WTC11 (cell line): ENCODE data around the gene DDX11. TPM values are rescaled to one million over a fixed set of nuclear protein-coding genes. Genes with fewer than 3 reads are reported as not detected.
"Not testable (repeated sequence)": the region's sequence is repeated elsewhere in the genome, so short reads cannot be mapped to it uniquely, and the experiment has no call there.

Source experiments
- ATAC-seq: fragments of 200-7000 bp; cut with Tn5 transposase; 2 replicates; pipeline ENCODE4 v1.10.0; 2021; ENCODE audit warnings: mild to moderate bottlenecking, moderate library complexity
- CTCF ChIA-PET: fragments of 300-600 bp; sonication (Branson Sonifier 250); formaldehyde crosslinking; loops from one replicate; lab custom pipeline; 2021; ENCODE audit warnings: antibody characterized with exemption; lab: Charles Lee
- POLR2A ChIA-PET: fragments of 350-600 bp; sonication (Branson Sonifier 250); formaldehyde crosslinking; loops from one replicate; lab custom pipeline; 2021; ENCODE audit warnings: antibody characterized with exemption; lab: Charles Lee
- DNase-seq: peaks from one replicate; pipeline ENCODE4 v3.0.0; 2021; ENCODE audit warnings: low spot score
- H3K27ac Mint-ChIP-seq: 2 replicates; pipeline ENCODE4 v1.8.0; 2021; ENCODE audit warnings: mixed read lengths
- H3K27me3 Mint-ChIP-seq: 2 replicates; pipeline ENCODE4 v1.8.0; 2021; ENCODE audit warnings: low read depth, mild to moderate bottlenecking, moderate library complexity, mixed read lengths
- H3K36me3 Mint-ChIP-seq: 2 replicates; pipeline ENCODE4 v1.8.0; 2021; ENCODE audit warnings: mixed read lengths
- H3K4me1 Mint-ChIP-seq: 2 replicates; pipeline ENCODE4 v1.8.0; 2022; ENCODE audit warnings: mixed read lengths
- H3K4me3 Mint-ChIP-seq: 2 replicates; pipeline ENCODE4 v1.8.0; 2021; ENCODE audit warnings: mild to moderate bottlenecking, moderate library complexity, mixed read lengths
- H3K9me3 Mint-ChIP-seq: 2 replicates; pipeline ENCODE4 v1.8.0; 2021; ENCODE audit warnings: mixed read lengths
- FOXK1 ChIP-seq: sonication (generic); formaldehyde crosslinking; IDR thresholded peaks from 2 replicates; pipeline ENCODE4 v1.8.0; 2022; ENCODE audit warnings: mild to moderate bottlenecking, moderate library complexity, missing genetic modification reagents
- SMAD4 ChIP-seq: sonication (generic); formaldehyde crosslinking; IDR thresholded peaks from 2 replicates; pipeline ENCODE4 v1.8.0; 2022; ENCODE audit warnings: mild to moderate bottlenecking, missing genetic modification reagents
- ZBTB21 ChIP-seq: sonication (generic); formaldehyde crosslinking; IDR thresholded peaks from 2 replicates; pipeline ENCODE4 v1.8.1; 2023; ENCODE audit warnings: mild to moderate bottlenecking, missing genetic modification reagents, borderline replicate concordance
- total RNA-seq: library from RNA; stranded (reverse); gene quantifications from 3 replicates; pipeline ENCODE4 v1.2.3, GENCODE V29; 2021
- TF ChIP-seq, protein P1 (sequence below): sonication (generic); formaldehyde crosslinking; IDR thresholded peaks from 2 replicates; pipeline ENCODE4 v1.8.1; 2023; ENCODE audit warnings: mild to moderate bottlenecking, missing genetic modification reagents, borderline replicate concordance
- TF ChIP-seq, protein P2 (sequence below): fragments of 250-450 bp; sonication (Bioruptor Pico); IDR thresholded peaks from 2 replicates; pipeline ENCODE4 v2.1.2; 2022; ENCODE audit warnings: mild to moderate bottlenecking, moderate library complexity
- TF ChIP-seq, protein P3 (sequence below): fragments of 250-450 bp; sonication (Bioruptor Pico); IDR thresholded peaks from 2 replicates; pipeline ENCODE4 v1.9.0; 2021; ENCODE audit warnings: mild to moderate bottlenecking
- TF ChIP-seq, protein P4 (sequence below): sonication (generic); formaldehyde crosslinking; IDR thresholded peaks from 2 replicates; pipeline ENCODE4 v1.8.1; 2023; ENCODE audit warnings: mild to moderate bottlenecking, missing genetic modification reagents, moderate library complexity
- TF ChIP-seq, protein P5 (sequence below): sonication (generic); formaldehyde crosslinking; IDR thresholded peaks from 2 replicates; pipeline ENCODE4 v1.8.1; 2022; ENCODE audit warnings: missing genetic modification reagents, borderline replicate concordance

Gene DDX11
- total RNA-seq, 1 experiment from 2014 or later, result 219 TPM

DNA sequence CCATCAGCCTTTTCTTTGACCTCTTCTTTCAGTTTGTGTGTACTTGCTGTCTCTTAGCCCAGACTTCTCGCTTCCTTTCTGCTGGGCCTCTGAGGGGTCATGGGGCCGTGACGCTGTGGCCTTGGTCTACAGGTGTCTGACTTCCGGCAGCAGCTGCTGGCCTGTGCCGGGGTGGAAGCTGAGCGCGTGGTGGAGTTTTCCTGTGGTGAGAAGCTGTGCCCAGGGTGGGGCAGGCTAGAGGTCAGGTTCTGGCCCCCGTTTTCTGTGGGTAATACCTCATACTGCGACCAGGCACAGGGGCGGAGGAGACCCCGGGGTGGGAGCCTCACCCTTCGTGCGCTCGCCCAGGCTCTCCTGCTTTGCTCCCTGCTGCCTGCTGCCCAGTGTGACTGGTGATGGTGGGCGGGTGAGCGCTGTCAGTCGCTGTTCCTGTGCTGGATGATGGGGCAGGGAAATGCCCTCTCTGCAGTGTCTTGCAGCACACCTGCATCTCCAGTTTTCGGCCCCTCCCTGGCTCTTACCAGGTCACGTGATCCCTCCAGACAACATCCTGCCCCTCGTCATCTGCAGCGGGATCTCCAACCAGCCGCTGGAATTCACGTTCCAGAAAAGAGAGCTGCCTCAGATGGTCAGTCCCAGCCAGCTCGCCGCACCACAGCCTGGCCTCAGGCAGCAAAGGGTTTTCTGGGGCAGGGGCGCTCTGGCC is 27.0 kb downstream of the DDX11 start:
- POLR2A ChIA-PET, H3K27ac Mint-ChIP-seq, H3K4me1 Mint-ChIP-seq, H3K4me3 Mint-ChIP-seq, H3K9me3 Mint-ChIP-seq, ATAC-seq, CTCF ChIA-PET, DNase-seq, H3K27me3 Mint-ChIP-seq: not testable (repeated sequence)
- H3K36me3 Mint-ChIP-seq, result peaks cover 47% of the 10 kb centered on the region

DNA sequence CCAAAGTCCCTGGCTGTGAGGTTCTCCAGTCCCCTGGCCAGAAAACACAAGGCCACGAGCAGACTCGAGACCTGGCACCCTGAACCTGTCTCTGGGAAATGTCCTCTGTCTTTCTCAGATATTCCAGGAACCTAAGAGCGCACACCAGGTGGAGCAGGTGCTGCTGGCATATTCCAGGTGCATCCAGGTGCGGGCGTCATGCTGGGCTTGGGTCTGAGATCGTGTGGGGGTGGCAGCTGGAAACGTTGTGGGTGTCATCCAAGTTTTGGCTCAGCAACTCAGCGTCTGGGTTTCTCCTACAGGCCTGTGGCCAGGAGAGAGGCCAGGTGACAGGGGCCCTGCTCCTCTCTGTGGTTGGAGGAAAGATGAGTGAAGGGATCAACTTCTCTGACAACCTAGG is 28.5 kb downstream of the DDX11 start:
- H3K4me3 Mint-ChIP-seq, ATAC-seq, CTCF ChIA-PET, H3K27me3 Mint-ChIP-seq, H3K4me1 Mint-ChIP-seq, DNase-seq, H3K27ac Mint-ChIP-seq, H3K9me3 Mint-ChIP-seq, POLR2A ChIA-PET: not testable (repeated sequence)
- H3K36me3 Mint-ChIP-seq, result peaks cover 36% of the 10 kb centered on the region

DNA sequence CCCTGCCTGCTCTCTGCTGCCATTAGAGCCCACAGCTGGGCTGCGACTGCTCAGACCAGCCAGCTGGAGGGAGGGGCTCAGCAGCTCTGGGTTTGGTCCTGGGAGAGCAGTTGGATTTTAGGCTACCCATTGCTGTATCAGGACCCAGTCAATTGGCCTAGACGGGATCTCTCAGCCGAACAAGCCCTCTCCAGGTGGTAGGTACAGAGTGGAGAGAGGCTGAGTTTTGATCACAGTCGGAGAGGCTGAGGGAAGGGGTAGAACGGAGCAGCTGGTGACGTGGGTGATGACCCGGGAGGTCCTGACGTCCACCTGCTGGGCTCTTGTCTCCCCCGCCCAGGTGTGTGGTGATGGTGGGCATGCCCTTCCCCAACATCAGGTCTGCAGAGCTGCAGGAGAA is 28.9 kb downstream of the DDX11 start:
- H3K4me3 Mint-ChIP-seq, CTCF ChIA-PET, POLR2A ChIA-PET, H3K4me1 Mint-ChIP-seq, ATAC-seq, H3K9me3 Mint-ChIP-seq, H3K27ac Mint-ChIP-seq, H3K27me3 Mint-ChIP-seq, DNase-seq: not testable (repeated sequence)
- peaks cover 36% of the 10 kb centered on the region for H3K36me3 Mint-ChIP-seq

DNA sequence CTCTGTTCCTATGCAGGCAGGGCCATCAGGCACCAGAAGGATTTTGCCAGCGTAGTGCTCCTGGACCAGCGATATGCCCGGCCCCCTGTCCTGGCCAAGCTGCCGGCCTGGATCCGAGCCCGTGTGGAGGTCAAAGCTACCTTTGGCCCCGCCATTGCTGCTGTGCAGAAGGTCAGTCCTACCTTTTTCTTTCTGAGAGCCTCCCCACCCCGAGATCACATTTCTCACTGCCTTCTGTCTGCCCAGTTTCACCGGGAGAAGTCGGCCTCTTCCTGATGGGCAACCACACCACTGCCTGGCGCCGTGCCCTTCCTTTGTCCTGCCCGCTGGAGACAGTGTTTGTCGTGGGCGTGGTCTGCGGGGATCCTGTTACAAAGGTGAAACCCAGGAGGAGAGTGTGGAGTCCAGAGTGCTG is 29.9 kb downstream of the DDX11 start:
- H3K27me3 Mint-ChIP-seq, DNase-seq, H3K9me3 Mint-ChIP-seq, H3K27ac Mint-ChIP-seq, POLR2A ChIA-PET, ATAC-seq, H3K4me3 Mint-ChIP-seq, CTCF ChIA-PET, H3K4me1 Mint-ChIP-seq: not testable (repeated sequence)
- peaks cover 31% of the 10 kb centered on the region for H3K36me3 Mint-ChIP-seq

DNA sequence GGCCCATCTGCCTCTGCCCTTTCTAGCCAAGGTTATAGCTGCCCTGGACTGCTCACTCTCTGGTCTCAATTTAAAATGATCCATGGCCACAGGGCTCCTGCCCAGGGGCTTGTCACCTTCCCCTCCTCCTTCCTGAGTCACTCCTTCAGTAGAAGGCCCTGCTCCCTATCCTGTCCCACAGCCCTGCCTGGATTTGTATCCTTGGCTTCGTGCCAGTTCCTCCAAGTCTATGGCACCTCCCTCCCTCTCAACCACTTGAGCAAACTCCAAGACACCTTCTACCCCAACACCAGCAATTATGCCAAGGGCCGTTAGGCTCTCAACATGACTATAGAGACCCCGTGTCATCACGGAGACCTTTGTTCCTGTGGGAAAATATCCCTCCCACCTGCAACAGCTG is 30.6 kb downstream of the DDX11 start:
- ATAC-seq, DNase-seq, H3K27ac Mint-ChIP-seq, H3K9me3 Mint-ChIP-seq, H3K4me3 Mint-ChIP-seq, H3K27me3 Mint-ChIP-seq, H3K4me1 Mint-ChIP-seq, CTCF ChIA-PET, POLR2A ChIA-PET: not testable (repeated sequence)
- peaks cover 28% of the 10 kb centered on the region for H3K36me3 Mint-ChIP-seq

DNA sequence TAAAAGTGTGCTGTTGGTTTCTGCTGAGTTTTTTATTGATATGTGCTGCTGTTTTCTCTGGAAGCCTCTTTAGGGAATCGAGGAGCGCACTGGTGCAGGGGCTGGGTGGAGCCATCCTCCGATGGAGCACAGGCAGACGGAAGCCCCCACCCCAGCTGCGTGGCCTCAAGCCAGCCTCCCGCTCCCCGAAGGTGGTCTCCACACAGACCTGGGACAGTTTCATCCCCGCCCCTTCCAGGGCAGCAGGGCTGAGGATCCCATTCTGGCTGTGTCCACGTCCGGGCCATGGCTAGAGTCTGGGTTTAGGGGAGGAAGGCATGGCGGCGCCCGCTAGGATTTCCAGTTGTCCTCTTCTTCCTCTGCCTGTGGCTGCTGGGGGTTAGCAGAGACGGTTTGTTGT is 31.1 kb downstream of the DDX11 start:
- H3K4me3 Mint-ChIP-seq, CTCF ChIA-PET, DNase-seq, H3K27ac Mint-ChIP-seq, H3K9me3 Mint-ChIP-seq, POLR2A ChIA-PET, ATAC-seq, H3K27me3 Mint-ChIP-seq, H3K4me1 Mint-ChIP-seq: not testable (repeated sequence)
- H3K36me3 Mint-ChIP-seq, result peaks cover 28% of the 10 kb centered on the region

DNA sequence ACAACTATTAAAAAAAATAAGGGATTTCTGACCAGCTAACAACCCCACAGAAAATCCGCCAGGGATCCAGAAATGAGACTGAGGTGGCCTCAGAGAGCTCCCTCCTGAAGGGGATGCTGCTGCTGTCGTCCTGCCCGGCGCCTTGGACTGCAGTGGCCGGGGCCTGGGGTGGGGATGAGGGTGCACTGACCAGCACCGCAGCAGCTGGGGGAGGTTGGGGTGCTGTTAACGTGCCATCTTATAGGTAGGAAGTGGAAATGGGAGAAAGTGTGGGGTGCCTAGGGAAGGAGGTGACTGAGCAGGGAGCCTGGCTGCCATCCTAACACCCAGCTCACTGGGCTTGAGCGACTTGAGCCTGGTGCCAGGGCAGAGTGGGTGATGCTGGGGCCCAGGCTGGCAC is 32.0 kb downstream of the DDX11 start:
- H3K36me3 Mint-ChIP-seq, result peaks cover 24% of the 10 kb centered on the region
- DNase-seq (no peak), ATAC-seq (no peak)
- ChIA-PET CTCF (no interaction called here), POLR2A (no interaction called here)
- H3K9me3 Mint-ChIP-seq, result no peaks in the 10 kb centered on the region
- H3K4me3 Mint-ChIP-seq, result no peak overlapping the region
- peaks cover 2% of the 10 kb centered on the region; the same call in 1 of the 2 replicates for H3K4me1 Mint-ChIP-seq
- no peaks in the 10 kb centered on the region for H3K27me3 Mint-ChIP-seq
- no peak overlapping the region for H3K27ac Mint-ChIP-seq
- TF ChIP-seq, protein P1, sequence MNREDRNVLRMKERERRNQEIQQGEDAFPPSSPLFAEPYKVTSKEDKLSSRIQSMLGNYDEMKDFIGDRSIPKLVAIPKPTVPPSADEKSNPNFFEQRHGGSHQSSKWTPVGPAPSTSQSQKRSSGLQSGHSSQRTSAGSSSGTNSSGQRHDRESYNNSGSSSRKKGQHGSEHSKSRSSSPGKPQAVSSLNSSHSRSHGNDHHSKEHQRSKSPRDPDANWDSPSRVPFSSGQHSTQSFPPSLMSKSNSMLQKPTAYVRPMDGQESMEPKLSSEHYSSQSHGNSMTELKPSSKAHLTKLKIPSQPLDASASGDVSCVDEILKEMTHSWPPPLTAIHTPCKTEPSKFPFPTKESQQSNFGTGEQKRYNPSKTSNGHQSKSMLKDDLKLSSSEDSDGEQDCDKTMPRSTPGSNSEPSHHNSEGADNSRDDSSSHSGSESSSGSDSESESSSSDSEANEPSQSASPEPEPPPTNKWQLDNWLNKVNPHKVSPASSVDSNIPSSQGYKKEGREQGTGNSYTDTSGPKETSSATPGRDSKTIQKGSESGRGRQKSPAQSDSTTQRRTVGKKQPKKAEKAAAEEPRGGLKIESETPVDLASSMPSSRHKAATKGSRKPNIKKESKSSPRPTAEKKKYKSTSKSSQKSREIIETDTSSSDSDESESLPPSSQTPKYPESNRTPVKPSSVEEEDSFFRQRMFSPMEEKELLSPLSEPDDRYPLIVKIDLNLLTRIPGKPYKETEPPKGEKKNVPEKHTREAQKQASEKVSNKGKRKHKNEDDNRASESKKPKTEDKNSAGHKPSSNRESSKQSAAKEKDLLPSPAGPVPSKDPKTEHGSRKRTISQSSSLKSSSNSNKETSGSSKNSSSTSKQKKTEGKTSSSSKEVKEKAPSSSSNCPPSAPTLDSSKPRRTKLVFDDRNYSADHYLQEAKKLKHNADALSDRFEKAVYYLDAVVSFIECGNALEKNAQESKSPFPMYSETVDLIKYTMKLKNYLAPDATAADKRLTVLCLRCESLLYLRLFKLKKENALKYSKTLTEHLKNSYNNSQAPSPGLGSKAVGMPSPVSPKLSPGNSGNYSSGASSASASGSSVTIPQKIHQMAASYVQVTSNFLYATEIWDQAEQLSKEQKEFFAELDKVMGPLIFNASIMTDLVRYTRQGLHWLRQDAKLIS (CRISPR knock-in tag), result no peak
- TF ChIP-seq, protein P2, sequence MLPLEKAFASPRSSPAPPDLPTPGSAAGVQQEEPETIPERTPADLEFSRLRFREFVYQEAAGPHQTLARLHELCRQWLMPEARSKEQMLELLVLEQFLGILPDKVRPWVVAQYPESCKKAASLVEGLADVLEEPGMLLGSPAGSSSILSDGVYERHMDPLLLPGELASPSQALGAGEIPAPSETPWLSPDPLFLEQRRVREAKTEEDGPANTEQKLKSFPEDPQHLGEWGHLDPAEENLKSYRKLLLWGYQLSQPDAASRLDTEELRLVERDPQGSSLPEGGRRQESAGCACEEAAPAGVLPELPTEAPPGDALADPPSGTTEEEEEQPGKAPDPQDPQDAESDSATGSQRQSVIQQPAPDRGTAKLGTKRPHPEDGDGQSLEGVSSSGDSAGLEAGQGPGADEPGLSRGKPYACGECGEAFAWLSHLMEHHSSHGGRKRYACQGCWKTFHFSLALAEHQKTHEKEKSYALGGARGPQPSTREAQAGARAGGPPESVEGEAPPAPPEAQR (CRISPR knock-in tag), result no peak
- TF ChIP-seq, protein P3, sequence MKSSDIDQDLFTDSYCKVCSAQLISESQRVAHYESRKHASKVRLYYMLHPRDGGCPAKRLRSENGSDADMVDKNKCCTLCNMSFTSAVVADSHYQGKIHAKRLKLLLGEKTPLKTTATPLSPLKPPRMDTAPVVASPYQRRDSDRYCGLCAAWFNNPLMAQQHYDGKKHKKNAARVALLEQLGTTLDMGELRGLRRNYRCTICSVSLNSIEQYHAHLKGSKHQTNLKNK (CRISPR knock-in tag), result no peak
- TF ChIP-seq, protein P4, sequence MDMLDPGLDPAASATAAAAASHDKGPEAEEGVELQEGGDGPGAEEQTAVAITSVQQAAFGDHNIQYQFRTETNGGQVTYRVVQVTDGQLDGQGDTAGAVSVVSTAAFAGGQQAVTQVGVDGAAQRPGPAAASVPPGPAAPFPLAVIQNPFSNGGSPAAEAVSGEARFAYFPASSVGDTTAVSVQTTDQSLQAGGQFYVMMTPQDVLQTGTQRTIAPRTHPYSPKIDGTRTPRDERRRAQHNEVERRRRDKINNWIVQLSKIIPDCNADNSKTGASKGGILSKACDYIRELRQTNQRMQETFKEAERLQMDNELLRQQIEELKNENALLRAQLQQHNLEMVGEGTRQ, result no peak
- TF ChIP-seq FOXK1 (CRISPR knock-in tag) (no peak), ZBTB21 (no peak), SMAD4 (CRISPR knock-in tag) (no peak)
- TF ChIP-seq, protein P5, sequence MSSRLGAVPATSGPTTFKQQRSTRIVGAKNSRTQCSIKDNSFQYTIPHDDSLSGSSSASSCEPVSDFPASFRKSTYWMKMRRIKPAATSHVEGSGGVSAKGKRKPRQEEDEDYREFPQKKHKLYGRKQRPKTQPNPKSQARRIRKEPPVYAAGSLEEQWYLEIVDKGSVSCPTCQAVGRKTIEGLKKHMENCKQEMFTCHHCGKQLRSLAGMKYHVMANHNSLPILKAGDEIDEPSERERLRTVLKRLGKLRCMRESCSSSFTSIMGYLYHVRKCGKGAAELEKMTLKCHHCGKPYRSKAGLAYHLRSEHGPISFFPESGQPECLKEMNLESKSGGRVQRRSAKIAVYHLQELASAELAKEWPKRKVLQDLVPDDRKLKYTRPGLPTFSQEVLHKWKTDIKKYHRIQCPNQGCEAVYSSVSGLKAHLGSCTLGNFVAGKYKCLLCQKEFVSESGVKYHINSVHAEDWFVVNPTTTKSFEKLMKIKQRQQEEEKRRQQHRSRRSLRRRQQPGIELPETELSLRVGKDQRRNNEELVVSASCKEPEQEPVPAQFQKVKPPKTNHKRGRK (CRISPR knock-in tag), result no peak
